Trophoblast cell (in vitro differentiated cells and primary cell): ENCODE measurements around the gene GRM8.
A peak's percentile ranks its signal among the peaks of the same experiment; 100 is the strongest.
"Not testable (repeated sequence)": the region's sequence is repeated elsewhere in the genome, so short reads cannot be mapped to it uniquely, and the experiment has no call there.

Experiments used
- DNase-seq, 2 donors: peaks; one replicate each; pipeline ENCODE4 v3.0.0-alpha.2; 2016
- H2AFZ ChIP-seq: 2 replicates; pipeline ENCODE4 v1.6.1; 2013; ENCODE audit warnings: low read length, moderate library complexity, mild to moderate bottlenecking; ENCODE audit not compliant: insufficient read depth, poor library complexity
- H2AK5ac ChIP-seq: 2 replicates; pipeline ENCODE4 v1.6.1; 2013; ENCODE audit warnings: mild to moderate bottlenecking, low read length
- H2BK120ac ChIP-seq: 2 replicates; pipeline ENCODE4 v1.6.1; 2013; ENCODE audit warnings: low read length, mild to moderate bottlenecking, moderate library complexity; ENCODE audit not compliant: insufficient read depth, poor library complexity
- H2BK12ac ChIP-seq: 2 replicates; pipeline ENCODE4 v1.6.1; 2013; ENCODE audit warnings: mild to moderate bottlenecking, low read length, moderate library complexity
- H2BK5ac ChIP-seq: 2 replicates; pipeline ENCODE4 v1.6.1; 2013; ENCODE audit warnings: low read length, low read depth, moderate library complexity, mild to moderate bottlenecking; ENCODE audit not compliant: poor library complexity
- H3K14ac ChIP-seq: 2 replicates; pipeline ENCODE4 v1.6.1; 2013; ENCODE audit warnings: mild to moderate bottlenecking, low read length
- H3K18ac ChIP-seq: 2 replicates; pipeline ENCODE4 v1.6.1; 2013; ENCODE audit warnings: mild to moderate bottlenecking, low read length
- H3K23ac ChIP-seq: 2 replicates; pipeline ENCODE4 v1.6.1; 2013; ENCODE audit warnings: low read length
- H3K27ac ChIP-seq: 2 replicates; pipeline ENCODE4 v1.5.1; 2013; ENCODE audit warnings: low read depth, mild to moderate bottlenecking, inconsistent platforms, low read length, moderate library complexity
- H3K27me3 ChIP-seq: 2 replicates; pipeline ENCODE4 v1.6.1; 2013; ENCODE audit warnings: inconsistent platforms, mild to moderate bottlenecking, low read length, moderate library complexity; ENCODE audit not compliant: insufficient read depth
- H3K36me3 ChIP-seq, 2 experiments: 1 replicate in 1 of 2; 2 replicates in 1 of 2; pipeline ENCODE4 v1.6.1; 2013; ENCODE audit warnings: low read length in 2 of 2, mild to moderate bottlenecking in 2 of 2, moderate library complexity in 1 of 2; ENCODE audit not compliant: insufficient read depth in 2 of 2, control insufficient read depth in 1 of 2
- H3K4ac ChIP-seq: 2 replicates; pipeline ENCODE4 v1.6.1; 2013; ENCODE audit warnings: low read depth, mild to moderate bottlenecking, low read length, moderate library complexity
- H3K4me1 ChIP-seq, 2 experiments: 1 replicate in 1 of 2; 2 replicates in 1 of 2; pipeline ENCODE4 v1.6.1; 2013; ENCODE audit warnings: low read length in 2 of 2, mild to moderate bottlenecking in 2 of 2, moderate library complexity in 1 of 2; ENCODE audit not compliant: insufficient read depth in 2 of 2, control insufficient read depth in 1 of 2
- H3K4me2 ChIP-seq: 2 replicates; pipeline ENCODE4 v1.6.1; 2013; ENCODE audit warnings: inconsistent platforms, mild to moderate bottlenecking, low read length, moderate library complexity
- H3K4me3 ChIP-seq: 2 replicates; pipeline ENCODE4 v1.5.1; 2013; ENCODE audit warnings: mild to moderate bottlenecking, low read depth, low read length, inconsistent platforms
- H3K79me1 ChIP-seq: one replicate; pipeline ENCODE4 v1.6.1; 2013; ENCODE audit warnings: low read length
- H3K79me2 ChIP-seq: 2 replicates; pipeline ENCODE4 v1.6.1; 2013; ENCODE audit warnings: low read length, mild to moderate bottlenecking; ENCODE audit not compliant: control insufficient read depth, insufficient read depth, poor library complexity
- H3K9ac ChIP-seq: 2 replicates; pipeline ENCODE4 v1.6.1; 2013; ENCODE audit warnings: mild to moderate bottlenecking, low read length
- H3K9me3 ChIP-seq: 2 replicates; pipeline ENCODE4 v1.6.1; 2013; ENCODE audit warnings: low read depth, mild to moderate bottlenecking, control low read depth, inconsistent platforms, low read length; ENCODE audit not compliant: insufficient read depth
- H4K12ac ChIP-seq: 2 replicates; pipeline ENCODE4 v1.6.1; 2013; ENCODE audit warnings: low read depth, mild to moderate bottlenecking, low read length, moderate library complexity
- H4K8ac ChIP-seq: 2 replicates; pipeline ENCODE4 v1.6.1; 2013; ENCODE audit warnings: low read depth, mild to moderate bottlenecking, low read length, moderate library complexity
- H4K91ac ChIP-seq: one replicate; pipeline ENCODE4 v1.6.1; 2013; ENCODE audit warnings: low read depth, mild to moderate bottlenecking, low read length, moderate library complexity
- WGBS: extraction: QIAGEN DNeasy Blood & Tissue Kit; methylation state at CpG from one replicate; pipeline ENCODE4 v1.1.7; 2013; ENCODE audit warnings: missing lambda C conversion rate; ENCODE audit not compliant: insufficient read length, insufficient coverage; ENCODE audit errors: extremely low coverage; 5-methylcytosine and 5-hydroxymethylcytosine counted together

The GRM8 gene

GRCh38 chr7:126901041-126901765 is 351.5 kb downstream of the GRM8 start:
- H2BK120ac ChIP-seq, H3K14ac ChIP-seq, H2AK5ac ChIP-seq, H3K79me2 ChIP-seq, H3K27me3 ChIP-seq, H2AFZ ChIP-seq, H3K9me3 ChIP-seq, H3K23ac ChIP-seq, H4K12ac ChIP-seq, H3K4me2 ChIP-seq, H4K8ac ChIP-seq, H2BK5ac ChIP-seq, H4K91ac ChIP-seq, H2BK12ac ChIP-seq, H3K36me3 ChIP-seq, H3K18ac ChIP-seq, H3K27ac ChIP-seq, H3K4ac ChIP-seq, H3K9ac ChIP-seq, H3K4me1 ChIP-seq, H3K4me3 ChIP-seq, H3K79me1 ChIP-seq: not testable (repeated sequence)
- peak; percentile 1 to 26 for DNase-seq
- WGBS = no CpG with 5 or more reads among the region's 6 CpGs

- WGBS = no CpG with 5 or more reads among the region's 1 CpG
- not testable (repeated sequence) for H3K36me3 ChIP-seq, H3K4me3 ChIP-seq, H3K4me1 ChIP-seq, DNase-seq, H3K23ac ChIP-seq, H3K9ac ChIP-seq, H2BK5ac ChIP-seq, H2BK120ac ChIP-seq, H3K27ac ChIP-seq, H4K8ac ChIP-seq, H2AK5ac ChIP-seq, H3K79me1 ChIP-seq, H4K12ac ChIP-seq, H3K4me2 ChIP-seq, H3K18ac ChIP-seq, H3K4ac ChIP-seq, H3K14ac ChIP-seq, H3K27me3 ChIP-seq, H2BK12ac ChIP-seq, H3K9me3 ChIP-seq, H4K91ac ChIP-seq, H2AFZ ChIP-seq, H3K79me2 ChIP-seq
These were observed 364.8 kb downstream of the GRM8 start for GRCh38 chr7:126887980-126888379.

- H3K4ac ChIP-seq, H3K9ac ChIP-seq, H2BK120ac ChIP-seq, H4K12ac ChIP-seq, H4K8ac ChIP-seq, H3K79me1 ChIP-seq, H4K91ac ChIP-seq, H2BK5ac ChIP-seq, H3K23ac ChIP-seq, H2AFZ ChIP-seq, H3K4me3 ChIP-seq, H3K4me2 ChIP-seq, H2BK12ac ChIP-seq, H3K27ac ChIP-seq, H3K4me1 ChIP-seq, H3K36me3 ChIP-seq, H3K27me3 ChIP-seq, H3K18ac ChIP-seq, H3K79me2 ChIP-seq, H3K14ac ChIP-seq, H3K9me3 ChIP-seq, H2AK5ac ChIP-seq, DNase-seq: not testable (repeated sequence)
- WGBS = no CpG with 5 or more reads among the region's 4 CpGs
These were observed 365.2 kb downstream of the GRM8 start for GRCh38 chr7:126887560-126887959.

- not testable (repeated sequence) for H3K9me3 ChIP-seq, H3K27ac ChIP-seq, H2AK5ac ChIP-seq, H3K4me2 ChIP-seq, H4K12ac ChIP-seq, H3K4me3 ChIP-seq, H3K4ac ChIP-seq, H3K27me3 ChIP-seq, H4K8ac ChIP-seq, H2BK12ac ChIP-seq, H3K36me3 ChIP-seq, H3K18ac ChIP-seq, H4K91ac ChIP-seq, H2BK120ac ChIP-seq, H2BK5ac ChIP-seq, H2AFZ ChIP-seq, H3K9ac ChIP-seq, DNase-seq, H3K23ac ChIP-seq, H3K14ac ChIP-seq, H3K79me2 ChIP-seq, H3K79me1 ChIP-seq, H3K4me1 ChIP-seq
- no CpG with 5 or more reads among the region's 1 CpG for WGBS
These were observed 370.0 kb downstream of the GRM8 start for GRCh38 chr7:126882730-126883129.
